ENCODE measurements around the gene IVD.

DNA sequence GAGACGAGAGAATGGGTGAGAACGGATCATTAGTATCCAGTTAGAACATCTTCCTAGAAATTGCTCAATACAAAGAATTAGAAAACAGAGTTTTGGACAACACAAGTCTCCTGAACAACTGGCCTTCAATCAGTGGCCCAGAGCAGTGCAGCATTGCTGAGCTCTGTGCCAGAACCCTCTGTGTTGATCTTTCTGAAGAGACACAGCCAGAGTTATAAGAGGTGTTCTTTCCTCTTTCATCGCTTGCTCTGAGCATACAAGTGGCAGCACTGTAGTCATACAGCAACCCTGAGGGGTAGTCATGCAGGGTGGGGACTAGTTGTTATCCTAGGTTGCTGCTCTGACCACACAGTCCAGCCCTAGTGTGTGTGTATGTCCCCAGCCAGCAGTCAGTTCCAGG, 19.1 kb upstream of the IVD start:
- no peak for TF ChIP-seq EZH2 (IDR thresholded peaks at IDR 0.05)
- TF ChIP-seq, protein P1, sequence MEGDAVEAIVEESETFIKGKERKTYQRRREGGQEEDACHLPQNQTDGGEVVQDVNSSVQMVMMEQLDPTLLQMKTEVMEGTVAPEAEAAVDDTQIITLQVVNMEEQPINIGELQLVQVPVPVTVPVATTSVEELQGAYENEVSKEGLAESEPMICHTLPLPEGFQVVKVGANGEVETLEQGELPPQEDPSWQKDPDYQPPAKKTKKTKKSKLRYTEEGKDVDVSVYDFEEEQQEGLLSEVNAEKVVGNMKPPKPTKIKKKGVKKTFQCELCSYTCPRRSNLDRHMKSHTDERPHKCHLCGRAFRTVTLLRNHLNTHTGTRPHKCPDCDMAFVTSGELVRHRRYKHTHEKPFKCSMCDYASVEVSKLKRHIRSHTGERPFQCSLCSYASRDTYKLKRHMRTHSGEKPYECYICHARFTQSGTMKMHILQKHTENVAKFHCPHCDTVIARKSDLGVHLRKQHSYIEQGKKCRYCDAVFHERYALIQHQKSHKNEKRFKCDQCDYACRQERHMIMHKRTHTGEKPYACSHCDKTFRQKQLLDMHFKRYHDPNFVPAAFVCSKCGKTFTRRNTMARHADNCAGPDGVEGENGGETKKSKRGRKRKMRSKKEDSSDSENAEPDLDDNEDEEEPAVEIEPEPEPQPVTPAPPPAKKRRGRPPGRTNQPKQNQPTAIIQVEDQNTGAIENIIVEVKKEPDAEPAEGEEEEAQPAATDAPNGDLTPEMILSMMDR (IDR thresholded peaks at IDR 0.05), result no peak
